HG03045 (cell line): ENCODE data around the gene FCGBP.
"Not testable (repeated sequence)": the region's sequence is repeated elsewhere in the genome, so short reads cannot be mapped to it uniquely, and the experiment has no call there.

Experiments
- ATAC-seq: cut with Tn5 transposase; IDR thresholded peaks from one replicate; pipeline ENCODE4 v1.9.1; 2021; ENCODE audit warnings: mild to moderate bottlenecking, moderate library complexity; ENCODE audit not compliant: unreplicated experiment

FCGBP gene

GRCh38 chr19:39892506-39892902 is 41.9 kb downstream of the FCGBP start:
- ATAC-seq = not testable (repeated sequence)

DNA sequence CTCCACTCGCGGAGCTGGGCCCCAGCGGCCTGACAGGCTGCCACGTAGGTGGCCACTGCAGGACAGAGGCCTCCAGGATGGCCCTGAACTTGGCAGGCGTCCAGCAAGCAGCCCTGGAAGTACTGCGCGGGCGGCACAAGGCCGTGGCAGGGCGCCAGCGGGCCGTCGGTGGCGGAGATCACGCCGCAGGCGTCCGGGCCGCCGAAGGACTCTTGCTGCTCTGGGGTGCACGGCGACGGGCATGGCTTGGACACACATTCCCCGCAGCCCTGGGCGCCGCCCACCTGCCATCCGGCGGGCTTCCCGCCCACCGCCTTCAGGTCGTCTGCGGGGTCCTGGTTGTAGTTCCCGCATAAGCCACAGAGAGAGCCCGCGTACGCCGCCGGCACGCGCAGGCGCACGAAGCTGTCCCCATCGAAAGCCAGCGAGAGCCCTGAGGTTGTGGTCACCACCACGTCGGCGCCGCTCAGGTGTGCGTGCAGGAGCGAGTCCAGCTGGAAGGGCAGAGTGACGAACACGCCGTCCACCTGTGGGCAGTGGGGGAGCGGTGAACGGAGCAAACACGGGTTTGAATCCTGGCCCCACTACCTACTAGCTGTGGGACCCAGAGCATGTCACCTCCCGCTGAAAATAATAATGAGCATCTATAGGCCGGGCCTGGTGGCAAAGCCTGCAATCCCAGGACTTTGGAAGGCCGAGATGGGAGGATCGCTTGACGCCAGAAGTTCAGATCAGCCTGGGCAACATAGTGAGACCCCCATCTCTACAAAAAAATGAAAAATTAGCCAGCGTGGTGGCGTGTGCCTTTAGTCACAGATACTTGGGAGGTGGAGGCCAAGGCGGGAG is 42.6 kb downstream of the FCGBP start:
- ATAC-seq = not testable (repeated sequence)

GRCh38 chr19:39890755-39891551 is 43.5 kb downstream of the FCGBP start:
- no peak for ATAC-seq

GRCh38 chr19:39889872-39890754 is 44.3 kb downstream of the FCGBP start:
- not testable (repeated sequence) for ATAC-seq

- ATAC-seq = not testable (repeated sequence)
Measured at GRCh38 chr19:39887456-39887951, 46.9 kb downstream of the FCGBP start.

DNA sequence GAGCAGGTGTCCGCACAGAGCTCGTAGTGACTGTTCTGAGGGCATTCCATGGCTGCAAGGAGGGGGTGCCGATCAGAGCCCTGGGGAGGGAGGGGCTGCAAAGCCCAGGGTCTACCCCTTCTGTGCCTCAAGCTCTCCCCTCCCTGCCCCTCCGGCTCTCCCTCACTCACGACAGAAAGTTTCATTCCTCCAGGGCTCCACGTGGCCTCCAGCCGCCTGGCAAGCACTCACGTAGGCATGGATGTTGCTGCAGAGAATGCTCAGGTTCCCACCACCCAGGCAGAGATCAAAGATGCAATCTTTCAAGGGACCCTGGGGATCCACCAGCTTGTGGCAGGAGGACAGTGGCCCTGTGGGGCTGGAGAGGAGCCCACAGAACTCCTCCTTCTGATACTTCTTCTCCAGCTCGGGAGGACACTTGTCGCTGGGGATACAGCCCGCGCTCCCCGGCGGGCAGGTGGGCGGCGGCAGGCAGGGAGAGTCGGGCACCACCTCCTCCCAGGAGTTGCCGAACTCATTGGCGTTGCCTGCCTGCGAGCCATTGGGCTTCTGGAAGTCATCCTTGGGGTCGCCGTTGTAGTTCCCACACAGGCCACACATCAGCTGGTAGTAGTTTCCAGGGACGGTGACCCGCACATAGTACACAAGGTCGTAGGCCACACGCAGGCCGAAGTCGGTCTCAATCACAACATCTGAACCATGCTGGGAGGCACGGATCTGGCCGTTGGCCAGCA is 48.4 kb downstream of the FCGBP start:
- ATAC-seq = not testable (repeated sequence)

GRCh38 chr19:39884721-39885120 is 49.7 kb downstream of the FCGBP start:
- not testable (repeated sequence) for ATAC-seq
